H9 (cell line): ENCODE data around the gene TPCN2. TPM values are rescaled to one million over a fixed set of nuclear protein-coding genes. Genes with fewer than 3 reads are reported as not detected.

ENCODE experiments used
- DNase-seq: peaks from one replicate; pipeline ENCODE4 v3.0.0-alpha.2; 2017
- H2AFZ ChIP-seq: one replicate; pipeline ENCODE4 v1.6.1; 2013; ENCODE audit warnings: mild to moderate bottlenecking, low read length, control low read depth, moderate library complexity
- H2AK5ac ChIP-seq: 2 replicates; pipeline ENCODE4 v1.6.1; 2013; ENCODE audit warnings: low read length, control low read depth, mixed read lengths; ENCODE audit not compliant: insufficient read length
- H2BK120ac ChIP-seq: one replicate; pipeline ENCODE4 v1.6.1; 2013; ENCODE audit warnings: low read depth, mild to moderate bottlenecking, low read length, control low read depth, inconsistent platforms; ENCODE audit not compliant: poor library complexity, severe bottlenecking
- H2BK12ac ChIP-seq: 2 replicates; pipeline ENCODE4 v1.6.1; 2013; ENCODE audit warnings: low read length, control low read depth, mixed read lengths, low read depth; ENCODE audit not compliant: insufficient read length
- H2BK15ac ChIP-seq: 2 replicates; pipeline ENCODE4 v1.6.1; 2013; ENCODE audit warnings: low read depth, low read length, control low read depth
- H2BK20ac ChIP-seq: one replicate; pipeline ENCODE4 v1.6.1; 2013; ENCODE audit warnings: low read depth, mild to moderate bottlenecking, low read length, control low read depth, inconsistent platforms; ENCODE audit not compliant: poor library complexity, severe bottlenecking
- H2BK5ac ChIP-seq: 2 replicates; pipeline ENCODE4 v1.6.1; 2013; ENCODE audit warnings: low read length, control low read depth, mixed read lengths; ENCODE audit not compliant: insufficient read length
- H3K14ac ChIP-seq: 2 replicates; pipeline ENCODE4 v1.6.1; 2013; ENCODE audit warnings: low read length, control low read depth; ENCODE audit not compliant: insufficient read depth
- H3K18ac ChIP-seq: 2 replicates; pipeline ENCODE4 v1.6.1; 2013; ENCODE audit warnings: low read depth, mild to moderate bottlenecking, mixed read lengths, low read length, control low read depth; ENCODE audit not compliant: insufficient read length
- H3K23ac ChIP-seq: 2 replicates; pipeline ENCODE4 v1.6.1; 2013; ENCODE audit warnings: low read length, control low read depth, mixed read lengths, low read depth; ENCODE audit not compliant: insufficient read length
- H3K23me2 ChIP-seq: 2 replicates; pipeline ENCODE4 v1.6.1; 2013; ENCODE audit warnings: low read depth, mild to moderate bottlenecking, mixed read lengths, low read length, control low read depth; ENCODE audit not compliant: insufficient read length, poor library complexity, severe bottlenecking
- H3K27ac ChIP-seq: 2 replicates; pipeline ENCODE4 v1.5.1; 2013; ENCODE audit warnings: low read length, control low read depth, mixed read lengths, low read depth; ENCODE audit not compliant: insufficient read length
- H3K27me3 ChIP-seq: 2 replicates; pipeline ENCODE4 v1.6.1; 2013; ENCODE audit warnings: low read length, control low read depth, inconsistent platforms; ENCODE audit not compliant: insufficient read depth
- H3K4ac ChIP-seq: 2 replicates; pipeline ENCODE4 v1.6.1; 2013; ENCODE audit warnings: low read depth, mild to moderate bottlenecking, control low read depth, inconsistent platforms, low read length, moderate library complexity
- H3K4me1 ChIP-seq: 2 replicates; pipeline ENCODE4 v1.6.1; 2013; ENCODE audit warnings: low read length, control low read depth, inconsistent platforms; ENCODE audit not compliant: insufficient read depth
- H3K4me2 ChIP-seq: 2 replicates; pipeline ENCODE4 v1.6.1; 2013; ENCODE audit warnings: low read length, control low read depth, mixed read lengths; ENCODE audit not compliant: insufficient read length, insufficient read depth
- H3K56ac ChIP-seq: 2 replicates; pipeline ENCODE4 v1.6.1; 2013; ENCODE audit warnings: low read depth, mild to moderate bottlenecking, mixed read lengths, low read length, control low read depth; ENCODE audit not compliant: insufficient read length
- H3K79me1 ChIP-seq: 2 replicates; pipeline ENCODE4 v1.6.1; 2013; ENCODE audit warnings: low read depth, mild to moderate bottlenecking, moderate library complexity, low read length, control low read depth, inconsistent platforms; ENCODE audit not compliant: insufficient read depth, poor library complexity, severe bottlenecking
- H3K79me2 ChIP-seq: 2 replicates; pipeline ENCODE4 v1.6.1; 2013; ENCODE audit warnings: low read length, control low read depth, inconsistent platforms; ENCODE audit not compliant: insufficient read depth
- H3K9ac ChIP-seq: 2 replicates; pipeline ENCODE4 v1.6.1; 2013; ENCODE audit warnings: low read length, control low read depth, mixed read lengths; ENCODE audit not compliant: insufficient read length; ENCODE audit errors: extremely low read depth
- H3K9me3 ChIP-seq: one replicate; pipeline ENCODE4 v1.6.1; 2013; ENCODE audit warnings: low read depth, low read length, inconsistent platforms; ENCODE audit not compliant: control insufficient read depth
- H3T11ph ChIP-seq: one replicate; pipeline ENCODE4 v1.6.1; 2013; ENCODE audit warnings: mild to moderate bottlenecking, low read length, control low read depth, inconsistent platforms
- H4K20me1 ChIP-seq: one replicate; pipeline ENCODE4 v1.6.1; 2013; ENCODE audit not compliant: control insufficient read depth, insufficient read length, insufficient read depth
- H4K5ac ChIP-seq: 2 replicates; pipeline ENCODE4 v1.6.1; 2013; ENCODE audit warnings: low read depth, mild to moderate bottlenecking, mixed read lengths, low read length, control low read depth; ENCODE audit not compliant: insufficient read length
- H4K8ac ChIP-seq: replicated peaks from 2 replicates; pipeline ENCODE4 v1.6.1; 2013; ENCODE audit warnings: low read length, control low read depth, mixed read lengths, low read depth; ENCODE audit not compliant: insufficient read length
- H4K91ac ChIP-seq: 2 replicates; pipeline ENCODE4 v1.6.1; 2013; ENCODE audit warnings: low read depth, mild to moderate bottlenecking, moderate library complexity, mixed read lengths, low read length, control low read depth; ENCODE audit not compliant: insufficient read length
- H3K27ac Mint-ChIP-seq, 3 experiments: 2 replicates in 2 of 3; 3 replicates in 1 of 3; pipeline ENCODE4 v1.8.0; 2020 to 2021; ENCODE audit warnings: mixed read lengths in 3 of 3, mild to moderate bottlenecking in 1 of 3, moderate library complexity in 1 of 3
- H3K27me3 Mint-ChIP-seq: 2 replicates; pipeline ENCODE4 v1.8.0; 2021; ENCODE audit warnings: low read depth, mild to moderate bottlenecking, moderate library complexity, mixed read lengths
- H3K36me3 Mint-ChIP-seq, 3 experiments: 2 replicates in 2 of 3; 3 replicates in 1 of 3; pipeline ENCODE4 v1.8.0; 2020 to 2021; ENCODE audit warnings: low read depth in 3 of 3, mixed read lengths in 3 of 3; ENCODE audit not compliant: insufficient read depth in 1 of 3
- H3K4me1 Mint-ChIP-seq, 2 experiments: 2 replicates each; pipeline ENCODE4 v1.8.0; 2020; ENCODE audit warnings: mixed read lengths in 2 of 2
- H3K4me3 Mint-ChIP-seq, 2 experiments: 2 replicates in 1 of 2; 3 replicates in 1 of 2; pipeline ENCODE4 v1.8.0; 2020 to 2021; ENCODE audit warnings: mild to moderate bottlenecking in 2 of 2, mixed read lengths in 2 of 2, moderate library complexity in 1 of 2
- H3K9me3 Mint-ChIP-seq, 2 experiments: 2 replicates in 1 of 2; 3 replicates in 1 of 2; pipeline ENCODE4 v1.8.0; 2020; ENCODE audit warnings: mild to moderate bottlenecking in 2 of 2, mixed read lengths in 2 of 2, moderate library complexity in 1 of 2
- WGBS: extraction: QIAGEN DNeasy Blood & Tissue Kit; methylation state at CpG from one replicate; pipeline ENCODE4 v1.1.7; 2013; ENCODE audit warnings: missing lambda C conversion rate, low lambda C conversion rate, mixed read lengths; ENCODE audit not compliant: insufficient read length; ENCODE audit errors: extremely low coverage; 5-methylcytosine and 5-hydroxymethylcytosine counted together
- total RNA-seq: library from RNA; stranded (reverse); gene quantifications from 2 replicates; pipeline ENCODE4 v1.2.1, GENCODE V29; 2021
- TF ChIP-seq, protein P1 (sequence below): fragments of 200-600 bp; sonication (generic); conservative IDR thresholded peaks from 3 replicates; pipeline ENCODE4 v1.8.0; 2021; ENCODE audit warnings: antibody characterized with exemption, mild to moderate bottlenecking

The TPCN2 gene
- total RNA-seq, 1 experiment from 2014 or later, result 16.8 TPM

DNA sequence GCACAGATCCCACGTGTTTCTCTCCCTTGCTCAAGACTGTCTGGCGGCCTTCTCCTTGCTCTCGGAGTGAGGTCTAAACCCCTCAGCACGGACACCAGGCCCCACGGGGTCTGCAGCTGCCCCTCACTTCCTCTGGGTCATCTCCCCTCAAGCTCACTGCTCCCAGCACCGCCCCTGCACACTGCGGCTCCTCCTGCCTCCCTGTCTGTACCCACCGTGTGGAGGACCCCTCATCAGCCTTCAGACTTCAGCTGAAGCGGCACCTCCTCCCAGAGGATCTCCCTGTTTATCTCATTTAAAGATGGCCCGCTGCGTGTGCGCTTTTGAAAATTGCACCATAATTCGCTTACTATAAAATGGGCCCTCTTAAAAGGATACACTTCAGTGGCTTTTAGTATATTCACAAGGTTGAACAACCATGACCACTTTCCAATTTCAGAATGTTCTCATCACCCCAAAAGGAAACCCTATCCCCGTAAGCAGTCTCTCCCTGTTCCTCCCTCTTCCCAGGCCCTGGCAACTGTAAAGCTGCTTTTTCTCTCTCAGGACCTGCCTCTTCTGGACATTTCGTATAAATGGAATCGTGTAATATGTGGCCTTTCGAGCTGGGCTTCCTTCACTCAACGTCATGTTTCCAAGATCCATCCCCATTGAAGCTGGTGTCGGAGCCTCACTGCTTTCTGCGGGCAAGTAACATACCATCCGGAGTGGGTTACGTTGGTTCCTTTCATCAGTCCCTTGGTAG lies 14.4 kb upstream of the TPCN2 start:
- Histone ChIP-seq H3K14ac (no peak overlapping the region), H2BK15ac (no peak overlapping the region), H3K27me3 (no peaks in the 10 kb centered on the region), H2BK20ac (no peak overlapping the region), H3K4me2 (no peak overlapping the region), H3K18ac (no peak overlapping the region), H2BK12ac (no peak overlapping the region), H3K27ac (no peak overlapping the region), H3K23me2 (no peaks in the 10 kb centered on the region), H3K79me2 (no peaks in the 10 kb centered on the region), H4K91ac (no peak overlapping the region), H3K23ac (no peak overlapping the region), H2BK120ac (no peak overlapping the region), H3K79me1 (no peaks in the 10 kb centered on the region), H2BK5ac (no peak overlapping the region), H4K5ac (no peak overlapping the region), H4K8ac (no peak overlapping the region), H3T11ph (no peak overlapping the region), H2AFZ (no peak overlapping the region), H4K20me1 (no peaks in the 10 kb centered on the region), H3K9me3 (no peaks in the 10 kb centered on the region), H3K4me1 (no peaks in the 10 kb centered on the region; the same call in 1 of the 2 replicates), H3K9ac (no peak overlapping the region), H3K4ac (no peak overlapping the region), H2AK5ac (no peak overlapping the region), H3K56ac (no peak overlapping the region)
- no peaks in the 10 kb centered on the region for H3K9me3 Mint-ChIP-seq
- no peak overlapping the region for H3K4me3 Mint-ChIP-seq
- 0 out of 2 replicates have a peak, but pooled peaks cover 1% of the 10 kb centered on the region for H3K27me3 Mint-ChIP-seq
- peaks cover 11 to 31% of the 10 kb centered on the region in 2 experiments for H3K4me1 Mint-ChIP-seq
- no peaks in the 10 kb centered on the region for H3K36me3 Mint-ChIP-seq
- WGBS, result no CpG with 5 or more reads among the region's 22 CpGs
- TF ChIP-seq, protein P1, sequence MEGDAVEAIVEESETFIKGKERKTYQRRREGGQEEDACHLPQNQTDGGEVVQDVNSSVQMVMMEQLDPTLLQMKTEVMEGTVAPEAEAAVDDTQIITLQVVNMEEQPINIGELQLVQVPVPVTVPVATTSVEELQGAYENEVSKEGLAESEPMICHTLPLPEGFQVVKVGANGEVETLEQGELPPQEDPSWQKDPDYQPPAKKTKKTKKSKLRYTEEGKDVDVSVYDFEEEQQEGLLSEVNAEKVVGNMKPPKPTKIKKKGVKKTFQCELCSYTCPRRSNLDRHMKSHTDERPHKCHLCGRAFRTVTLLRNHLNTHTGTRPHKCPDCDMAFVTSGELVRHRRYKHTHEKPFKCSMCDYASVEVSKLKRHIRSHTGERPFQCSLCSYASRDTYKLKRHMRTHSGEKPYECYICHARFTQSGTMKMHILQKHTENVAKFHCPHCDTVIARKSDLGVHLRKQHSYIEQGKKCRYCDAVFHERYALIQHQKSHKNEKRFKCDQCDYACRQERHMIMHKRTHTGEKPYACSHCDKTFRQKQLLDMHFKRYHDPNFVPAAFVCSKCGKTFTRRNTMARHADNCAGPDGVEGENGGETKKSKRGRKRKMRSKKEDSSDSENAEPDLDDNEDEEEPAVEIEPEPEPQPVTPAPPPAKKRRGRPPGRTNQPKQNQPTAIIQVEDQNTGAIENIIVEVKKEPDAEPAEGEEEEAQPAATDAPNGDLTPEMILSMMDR, result no peak
- H3K27ac Mint-ChIP-seq, result peak overlapping the region in 1 of 3 experiments; percentile 56; a peak in 1 of 7 replicates
- DNase-seq, result no peak
